Keratinocyte (primary cell): ENCODE results near the gene FLVCR2. TPM values are rescaled to one million over a fixed set of nuclear protein-coding genes. Genes with fewer than 3 reads are reported as not detected.
"Not testable (repeated sequence)": the region's sequence is repeated elsewhere in the genome, so short reads cannot be mapped to it uniquely, and the experiment has no call there.

Experiments used
- DNase-seq: peaks from one replicate; pipeline ENCODE4 v3.0.0-alpha.2; 2011; ENCODE audit warnings: low read depth, missing footprints, low spot score
- FAIRE-seq: peaks from 2 replicates; lab custom pipeline; 2011; peaks lifted over from hg19 to GRCh38; lab: Jason Lieb, UNC
- H2AFZ ChIP-seq: 2 replicates; pipeline ENCODE4 v1.6.0; 2012; ENCODE audit warnings: low read length, control low read depth, inconsistent platforms; ENCODE audit not compliant: control insufficient read depth
- H3K27ac ChIP-seq: 2 replicates; pipeline ENCODE4 v1.5.1; 2011; ENCODE audit warnings: low read length; ENCODE audit not compliant: control insufficient read depth, insufficient read depth
- H3K27me3 ChIP-seq: 3 replicates; pipeline ENCODE4 v1.6.0; 2011; ENCODE audit warnings: low read length; ENCODE audit not compliant: control insufficient read depth, insufficient read depth; ENCODE audit errors: extremely low read depth
- H3K36me3 ChIP-seq, 2 experiments: 2 replicates in 1 of 2; 3 replicates in 1 of 2; pipeline ENCODE4 v1.5.1; 2011; ENCODE audit warnings: low read length in 2 of 2, mild to moderate bottlenecking in 1 of 2; ENCODE audit not compliant: control insufficient read depth in 2 of 2, insufficient read depth in 2 of 2; ENCODE audit errors: extremely low read depth in 1 of 2
- H3K4me1 ChIP-seq: 3 replicates; pipeline ENCODE4 v1.5.1; 2011; ENCODE audit warnings: low read length; ENCODE audit not compliant: control insufficient read depth, insufficient read depth; ENCODE audit errors: extremely low read depth
- H3K4me2 ChIP-seq: 3 replicates; pipeline ENCODE4 v1.6.0; 2011; ENCODE audit warnings: low read depth, low read length; ENCODE audit not compliant: control insufficient read depth, insufficient read depth; ENCODE audit errors: extremely low read depth
- H3K4me3 ChIP-seq, 3 experiments: fragments of 200-600 bp in 1 of 3; sonication (generic) in 1 of 3; 2 replicates in 2 of 3; 3 replicates in 1 of 3; pipeline ENCODE4 v1.5.1; 2011 to 2016; ENCODE audit warnings: low read length in 3 of 3, mild to moderate bottlenecking in 3 of 3, control low read depth in 2 of 3, inconsistent platforms in 1 of 3, low read depth in 1 of 3, mixed read lengths in 1 of 3, mixed run types in 1 of 3, moderate library complexity in 1 of 3; ENCODE audit not compliant: control insufficient read depth in 2 of 3, insufficient read depth in 2 of 3; ENCODE audit errors: extremely low read depth in 1 of 3
- H3K79me2 ChIP-seq: 2 replicates; pipeline ENCODE4 v1.6.0; 2012; ENCODE audit warnings: low read length; ENCODE audit not compliant: control insufficient read depth, insufficient read depth
- H3K9ac ChIP-seq: 3 replicates; pipeline ENCODE4 v1.6.0; 2011; ENCODE audit warnings: low read length; ENCODE audit not compliant: control insufficient read depth, insufficient read depth; ENCODE audit errors: extremely low read depth
- H3K9me1 ChIP-seq: 3 replicates; pipeline ENCODE4 v1.6.0; 2011; ENCODE audit warnings: low read length; ENCODE audit not compliant: control insufficient read depth, insufficient read depth; ENCODE audit errors: extremely low read depth
- H3K9me3 ChIP-seq: 2 replicates; pipeline ENCODE4 v1.5.1; 2012; ENCODE audit warnings: low read depth, low read length; ENCODE audit not compliant: control insufficient read depth
- H4K20me1 ChIP-seq: 3 replicates; pipeline ENCODE4 v1.6.0; 2011; ENCODE audit warnings: low read length; ENCODE audit not compliant: control insufficient read depth, insufficient read depth; ENCODE audit errors: extremely low read depth
- EZH2 ChIP-seq: IDR thresholded peaks from one replicate; pipeline ENCODE4 v1.6.1; 2012; ENCODE audit warnings: inconsistent platforms, mild to moderate bottlenecking, low read length, moderate library complexity
- dilution Hi-C: fragments of 300-500 bp; cut with MboI; formaldehyde crosslinking; loops from one replicate; pipeline ENCODE4 v1.7.0; 2020; ENCODE audit warnings: low sequenced_read_pairs; ENCODE audit not compliant: extremely low pct_ligation_motif_present
- polyA plus RNA-seq, 5 experiments: library from polyadenylated mRNA; depleted of rRNA in 3 of 5; stranded (reverse) in 3 of 5; stranded (forward) in 1 of 5; unstranded in 1 of 5; fragments of >200 nt; gene quantifications; 1 replicate in 1 of 5; 2 replicates in 3 of 5; 3 replicates in 1 of 5; pipeline versions ENCODE4 v1.2.1 to v1.2.3, GENCODE V29; 2011 to 2012; ENCODE audit warnings: missing spikeins in 2 of 5, low read depth in 1 of 5, low replicate concordance in 1 of 5
- TF ChIP-seq, protein P1 (sequence below), 3 experiments: IDR thresholded peaks in 1 of 3; conservative IDR thresholded peaks in 1 of 3; optimal IDR thresholded peaks in 1 of 3; 2 replicates in 2 of 3; 3 replicates in 1 of 3; pipeline versions ENCODE3 to v1.5.1; 2011; ENCODE audit warnings: low read length in 3 of 3, mild to moderate bottlenecking in 3 of 3, moderate library complexity in 2 of 3, control low read depth in 1 of 3, inconsistent platforms in 1 of 3; ENCODE audit not compliant: insufficient read depth in 2 of 3; ENCODE audit errors: extremely low read depth in 1 of 3

The FLVCR2 gene
- polyA plus RNA-seq, 1 donor (not counting 4 experiments of a cell fraction or from before 2014, with no cell fraction given) = 0.45 TPM

DNA sequence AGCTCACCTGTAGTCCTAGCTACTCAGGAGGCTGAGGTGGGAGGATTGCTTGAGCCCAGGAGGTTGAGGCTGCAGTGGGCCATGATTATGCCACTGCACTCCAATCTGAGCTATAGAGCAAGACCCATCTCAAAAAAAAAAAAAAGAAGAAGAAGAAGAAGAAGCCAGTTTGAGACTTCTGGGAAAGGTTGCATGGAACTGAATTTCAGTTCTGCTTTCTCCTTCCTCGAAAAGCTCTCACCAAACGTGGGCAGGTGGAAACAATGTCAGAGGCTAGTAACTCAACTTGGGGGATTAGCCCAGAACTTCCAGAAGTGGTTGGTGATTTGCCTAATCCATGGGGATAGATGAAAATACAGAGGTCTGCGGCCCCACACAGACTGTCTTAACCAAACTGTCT, 18.7 kb downstream of the FLVCR2 start:
- H3K9ac ChIP-seq = no peak overlapping the region
- dilution Hi-C loops = no loop called here
- TF ChIP-seq, protein P1, sequence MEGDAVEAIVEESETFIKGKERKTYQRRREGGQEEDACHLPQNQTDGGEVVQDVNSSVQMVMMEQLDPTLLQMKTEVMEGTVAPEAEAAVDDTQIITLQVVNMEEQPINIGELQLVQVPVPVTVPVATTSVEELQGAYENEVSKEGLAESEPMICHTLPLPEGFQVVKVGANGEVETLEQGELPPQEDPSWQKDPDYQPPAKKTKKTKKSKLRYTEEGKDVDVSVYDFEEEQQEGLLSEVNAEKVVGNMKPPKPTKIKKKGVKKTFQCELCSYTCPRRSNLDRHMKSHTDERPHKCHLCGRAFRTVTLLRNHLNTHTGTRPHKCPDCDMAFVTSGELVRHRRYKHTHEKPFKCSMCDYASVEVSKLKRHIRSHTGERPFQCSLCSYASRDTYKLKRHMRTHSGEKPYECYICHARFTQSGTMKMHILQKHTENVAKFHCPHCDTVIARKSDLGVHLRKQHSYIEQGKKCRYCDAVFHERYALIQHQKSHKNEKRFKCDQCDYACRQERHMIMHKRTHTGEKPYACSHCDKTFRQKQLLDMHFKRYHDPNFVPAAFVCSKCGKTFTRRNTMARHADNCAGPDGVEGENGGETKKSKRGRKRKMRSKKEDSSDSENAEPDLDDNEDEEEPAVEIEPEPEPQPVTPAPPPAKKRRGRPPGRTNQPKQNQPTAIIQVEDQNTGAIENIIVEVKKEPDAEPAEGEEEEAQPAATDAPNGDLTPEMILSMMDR (optimal IDR thresholded peaks at IDR 0.05 in 1 of 3, IDR thresholded peaks at IDR 0.05 in 1 of 3, conservative IDR thresholded peaks at IDR 0.05 in 1 of 3; ENCODE audit: extremely low read depth in 1 of 3, insufficient read depth in 2 of 3, low read length in 3 of 3) = no peak
- no peak for TF ChIP-seq EZH2
- no peaks in the 10 kb centered on the region for H3K79me2 ChIP-seq
- no peak overlapping the region for H2AFZ ChIP-seq
- H4K20me1 ChIP-seq = no peaks in the 10 kb centered on the region
- DNase-seq = no peak
- H3K27me3 ChIP-seq = no peaks in the 10 kb centered on the region
- H3K4me3 ChIP-seq = no peak overlapping the region
- no peaks in the 10 kb centered on the region for H3K9me3 ChIP-seq
- H3K9me1 ChIP-seq = no peaks in the 10 kb centered on the region
- H3K36me3 ChIP-seq = no peaks in the 10 kb centered on the region
- no peak overlapping the region for H3K4me2 ChIP-seq
- FAIRE-seq = no peak
- H3K27ac ChIP-seq = no peak overlapping the region
- no peaks in the 10 kb centered on the region for H3K4me1 ChIP-seq

DNA sequence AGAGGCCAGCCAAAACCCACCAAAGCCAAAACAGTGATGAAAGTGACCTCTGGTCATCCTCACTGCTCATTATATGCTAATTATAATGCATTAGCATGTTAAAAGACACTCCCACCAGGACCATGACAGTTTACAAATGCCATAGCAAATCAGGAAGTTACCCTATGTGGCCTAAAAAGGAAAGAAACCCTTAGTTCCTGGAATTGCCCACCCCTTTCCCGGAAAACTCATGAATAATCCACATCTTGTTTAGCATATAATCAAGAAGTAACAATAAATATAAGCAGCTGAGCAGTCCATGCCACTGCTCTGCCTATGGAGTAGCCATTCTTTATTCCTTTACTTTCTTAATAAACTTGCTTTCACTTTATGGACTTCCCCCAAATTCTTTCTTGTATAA, 21.7 kb downstream of the FLVCR2 start:
- H3K4me1 ChIP-seq, H3K4me2 ChIP-seq, FAIRE-seq, H3K9ac ChIP-seq, H3K9me3 ChIP-seq, H3K27ac ChIP-seq, H3K9me1 ChIP-seq, dilution Hi-C loops, H3K4me3 ChIP-seq, H3K36me3 ChIP-seq, H3K79me2 ChIP-seq, H4K20me1 ChIP-seq, DNase-seq, H2AFZ ChIP-seq, H3K27me3 ChIP-seq: not testable (repeated sequence)

DNA sequence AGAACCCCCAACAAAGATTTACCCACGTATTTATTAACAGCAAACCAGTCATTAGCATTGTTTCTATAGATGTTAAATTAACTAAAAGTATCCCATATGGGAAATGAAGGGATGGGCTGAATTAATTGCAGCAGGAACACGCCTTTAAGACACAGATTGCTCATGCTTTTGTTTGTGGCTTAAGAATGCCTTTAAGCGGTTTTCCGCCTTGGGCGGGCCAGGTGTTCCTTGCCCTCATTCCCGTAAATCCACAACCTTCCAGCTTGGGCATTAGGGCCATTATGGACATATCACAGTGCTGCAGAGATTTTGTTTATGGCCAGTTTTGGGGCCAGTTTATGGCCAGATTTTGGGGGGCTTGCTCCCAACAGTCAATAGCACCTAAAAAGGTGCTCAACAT, 22.6 kb downstream of the FLVCR2 start:
- H2AFZ ChIP-seq, H3K27ac ChIP-seq, H3K4me1 ChIP-seq, H3K9ac ChIP-seq, dilution Hi-C loops, H3K36me3 ChIP-seq, H3K79me2 ChIP-seq, DNase-seq, H3K4me2 ChIP-seq, H4K20me1 ChIP-seq, H3K9me1 ChIP-seq, FAIRE-seq, H3K4me3 ChIP-seq, H3K9me3 ChIP-seq, H3K27me3 ChIP-seq: not testable (repeated sequence)
